Large intestine (tissue), 3 donors: ENCODE data around the gene PSMB5. TPM values are rescaled to one million over a fixed set of nuclear protein-coding genes. Genes with fewer than 3 reads are reported as not detected.

Experiments
- DNase-seq, 2 donors: peaks; one replicate each; pipeline versions ENCODE4 v3.0.0 to v3.0.0-alpha.2; 2013
- H3K27ac ChIP-seq: one replicate; pipeline ENCODE4 v1.5.1; 2013; ENCODE audit warnings: low read length
- H3K27me3 ChIP-seq: 2 replicates; pipeline ENCODE4 v1.6.1; 2013; ENCODE audit warnings: low read length; ENCODE audit not compliant: control insufficient read depth, insufficient read depth
- H3K36me3 ChIP-seq: 2 replicates; pipeline ENCODE4 v1.6.1; 2013; ENCODE audit warnings: low read length; ENCODE audit not compliant: control insufficient read depth, insufficient read depth
- H3K4me1 ChIP-seq: one replicate; pipeline ENCODE4 v1.6.1; 2013; ENCODE audit warnings: low read length; ENCODE audit not compliant: control insufficient read depth, insufficient read depth
- H3K4me3 ChIP-seq: one replicate; pipeline ENCODE4 v1.5.1; 2013; ENCODE audit warnings: low read length
- H3K9me3 ChIP-seq: one replicate; pipeline ENCODE4 v1.6.1; 2013; ENCODE audit warnings: mild to moderate bottlenecking, low read depth, low read length, moderate library complexity; ENCODE audit not compliant: control insufficient read depth
- WGBS: methylation state at CpG from one replicate; pipeline ENCODE4 v1.1.5; 2013; ENCODE audit warnings: low lambda C conversion rate; ENCODE audit not compliant: insufficient coverage; 5-methylcytosine and 5-hydroxymethylcytosine counted together
- polyA plus RNA-seq: library from polyadenylated mRNA; unstranded; fragments of 120-200 nt; gene quantifications from one replicate; pipeline ENCODE4 v1.2.1, GENCODE V29; 2013

Gene PSMB5
- polyA plus RNA-seq, 1 donor, result 112 TPM

DNA sequence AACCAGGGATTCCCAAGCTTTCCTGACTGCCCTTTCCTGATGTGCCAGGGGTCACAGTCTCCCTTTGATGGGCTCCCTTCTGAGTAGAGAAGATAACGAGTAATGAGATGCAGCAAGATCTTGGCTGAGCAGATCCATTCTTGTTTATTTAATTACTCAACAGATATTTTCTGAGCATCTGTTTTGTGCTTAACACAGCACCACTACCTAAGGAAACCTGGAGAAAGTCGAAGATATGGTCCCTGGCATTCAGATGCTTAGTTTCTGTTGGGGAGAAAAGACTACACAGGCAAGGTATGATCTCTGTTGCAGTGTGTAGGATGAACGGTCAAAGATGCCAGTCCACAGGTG is 56.2 kb downstream of the PSMB5 start:
- no peak for DNase-seq
- H3K27ac ChIP-seq, result peak overlapping the region; percentile 90

DNA sequence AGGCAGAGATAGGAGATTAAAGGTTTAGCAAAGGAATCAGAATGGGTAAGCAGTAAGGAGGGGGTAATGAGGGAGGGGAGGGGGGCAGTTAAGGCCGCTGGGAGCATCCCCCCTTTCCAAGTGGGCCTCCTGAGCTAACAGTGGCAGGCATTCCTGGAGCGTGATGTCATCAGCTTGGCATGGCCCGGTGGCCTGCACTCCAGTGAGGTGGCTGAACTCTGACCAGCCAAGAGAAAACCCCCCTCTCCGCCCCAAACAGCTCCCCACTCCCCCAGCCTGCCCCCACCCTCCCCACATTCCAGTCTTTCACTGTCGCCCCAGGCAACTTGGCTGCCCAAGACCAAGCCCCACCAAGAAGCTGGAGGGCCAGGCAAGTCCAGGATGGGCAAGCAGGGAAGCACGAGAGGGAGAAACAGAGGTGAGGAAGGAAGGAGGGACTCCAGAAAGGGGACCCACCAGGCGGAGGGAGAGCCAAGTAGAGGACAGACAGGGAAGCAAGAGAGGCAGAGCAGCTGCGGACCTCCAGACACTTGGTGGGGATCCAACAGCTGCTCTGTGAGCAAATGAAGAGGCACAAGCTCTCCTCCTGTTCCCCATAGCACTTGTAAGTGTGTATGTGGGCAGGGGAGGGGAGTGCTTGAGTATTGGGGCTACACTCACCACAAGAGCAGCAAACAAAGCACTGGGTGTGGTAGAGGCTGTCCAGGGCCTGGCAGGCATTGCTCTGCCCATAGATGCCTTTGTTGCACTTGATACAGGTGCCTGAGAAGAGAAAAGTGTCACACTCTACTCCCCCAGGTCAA is 56.8 kb downstream of the PSMB5 start:
- WGBS, result no CpG with 5 or more reads among the region's 8 CpGs
- peak; percentile 90 to 94 for DNase-seq
- peaks cover 15% of the 10 kb centered on the region for H3K27me3 ChIP-seq
- H3K4me3 ChIP-seq, result no peak overlapping the region
- peak overlapping the region; percentile 90 for H3K27ac ChIP-seq
- H3K9me3 ChIP-seq, result no peaks in the 10 kb centered on the region
- H3K36me3 ChIP-seq, result peaks cover 14% of the 10 kb centered on the region
- H3K4me1 ChIP-seq, result peaks cover 44% of the 10 kb centered on the region

More for the DNA sequence above, 56.2 kb downstream of the PSMB5 start:
- WGBS, result no CpG with 5 or more reads among the region's 3 CpGs
- Histone ChIP-seq H3K9me3 (no peaks in the 10 kb centered on the region), H3K36me3 (peaks cover 9% of the 10 kb centered on the region), H3K4me1 (peaks cover 44% of the 10 kb centered on the region), H3K4me3 (no peak overlapping the region), H3K27me3 (peaks cover 15% of the 10 kb centered on the region)

DNA sequence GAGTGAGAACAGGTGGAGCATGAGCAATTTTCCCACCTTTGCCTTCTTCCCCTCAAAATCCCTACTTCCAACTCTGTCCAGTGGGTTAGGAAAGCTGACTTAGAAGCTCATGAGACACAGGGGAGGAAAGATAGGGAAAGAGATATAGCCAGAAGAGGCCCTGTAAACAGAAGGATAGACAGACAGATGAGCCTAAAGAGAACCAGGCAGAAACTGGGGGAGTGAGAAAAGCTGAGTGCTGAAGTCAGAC is 57.3 kb downstream of the PSMB5 start:
- H3K36me3 ChIP-seq, result peaks cover 14% of the 10 kb centered on the region
- H3K27ac ChIP-seq, result peak overlapping the region; percentile 76
- no peak for DNase-seq
- no peaks in the 10 kb centered on the region for H3K9me3 ChIP-seq
- no peak overlapping the region for H3K4me3 ChIP-seq
- H3K4me1 ChIP-seq, result peaks cover 44% of the 10 kb centered on the region
- H3K27me3 ChIP-seq, result peaks cover 15% of the 10 kb centered on the region

DNA sequence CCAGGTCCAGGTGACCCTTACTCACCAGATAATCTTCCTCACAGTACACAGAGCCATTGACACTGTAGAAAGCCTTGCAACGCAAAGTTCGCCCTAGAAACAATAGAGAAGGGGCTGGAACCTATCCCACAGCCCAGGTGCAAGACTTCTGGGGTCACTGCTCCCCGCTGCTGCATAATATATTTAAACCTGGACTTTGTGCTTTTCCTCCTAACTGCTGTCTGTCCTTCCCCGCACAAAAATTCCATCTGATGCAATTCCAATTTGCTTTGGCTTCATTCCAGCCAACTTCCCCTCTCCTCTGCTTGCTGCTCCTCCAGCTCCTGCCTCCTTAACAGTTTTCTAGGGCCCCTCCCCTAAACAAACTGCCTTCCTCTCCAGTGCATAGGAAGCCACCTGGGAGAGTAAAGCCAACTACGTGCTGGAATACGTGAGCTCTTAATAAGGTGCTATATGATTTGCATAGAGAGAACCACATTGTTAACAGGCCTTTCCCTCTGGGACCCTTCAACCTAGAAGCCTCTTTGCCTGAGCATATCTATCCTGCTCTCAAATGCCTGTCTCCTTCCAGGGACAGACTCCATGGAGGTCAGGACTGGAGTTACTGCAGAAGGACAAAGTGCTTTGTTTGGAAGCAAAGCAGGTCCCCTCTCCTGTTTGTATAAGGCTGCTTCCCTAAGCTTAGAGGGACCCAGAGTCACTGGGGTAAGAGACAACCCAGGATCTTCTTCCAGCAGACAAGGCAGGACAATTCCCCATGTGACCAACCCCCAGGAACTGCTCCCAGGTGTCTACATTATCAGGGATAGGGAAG is 57.9 kb downstream of the PSMB5 start:
- Histone ChIP-seq H3K4me1 (peaks cover 44% of the 10 kb centered on the region), H3K27ac (peak overlapping the region; percentile 76), H3K27me3 (peaks cover 11% of the 10 kb centered on the region), H3K9me3 (no peaks in the 10 kb centered on the region), H3K36me3 (peaks cover 14% of the 10 kb centered on the region), H3K4me3 (no peak overlapping the region)
- DNase-seq, result peak; percentile 90 to 95
- 0% methylated on average over 1 of the region's 6 CpGs for WGBS

Other genes starting within 250 kb of the PSMB5 start
- gene SLC7A7, start 219.5 kb downstream of the PSMB5 start, polyA plus RNA-seq, result 660 TPM
- gene MRPL52, start 205.0 kb downstream of the PSMB5 start, polyA plus RNA-seq, result 115 TPM
- gene MMP14, start 198.3 kb downstream of the PSMB5 start, polyA plus RNA-seq, result 108 TPM
- 92.8 TPM for gene LRP10, start 163.2 kb downstream of the PSMB5 start, polyA plus RNA-seq
- 0.72 TPM for gene REM2, start 151.7 kb downstream of the PSMB5 start, polyA plus RNA-seq
- 81.9 TPM for gene RBM23, start 115.8 kb downstream of the PSMB5 start, polyA plus RNA-seq
- gene PRMT5, start 105.5 kb downstream of the PSMB5 start, polyA plus RNA-seq, result 65.2 TPM
- gene HAUS4, start 77.8 kb downstream of the PSMB5 start, polyA plus RNA-seq, result 45.8 TPM
- 22.0 TPM for gene AJUBA, start 52.3 kb downstream of the PSMB5 start, polyA plus RNA-seq
- gene C14orf93, start 24.8 kb downstream of the PSMB5 start, polyA plus RNA-seq, result 15.1 TPM
- not detected for gene PSMB11, start 7.3 kb upstream of the PSMB5 start, polyA plus RNA-seq
- gene CDH24, start 22.6 kb upstream of the PSMB5 start, polyA plus RNA-seq, result 10.5 TPM
- gene ACIN1, start 60.2 kb upstream of the PSMB5 start, polyA plus RNA-seq, result 225 TPM
- 60.9 TPM for gene C14orf119, start 60.6 kb upstream of the PSMB5 start, polyA plus RNA-seq
- gene CIROP, start 70.1 kb upstream of the PSMB5 start, polyA plus RNA-seq, result 0.01 TPM
- 0.07 TPM for gene CEBPE, start 84.4 kb upstream of the PSMB5 start, polyA plus RNA-seq
- gene SLC7A8, start 148.8 kb upstream of the PSMB5 start, polyA plus RNA-seq, result 94.4 TPM
- 0.34 TPM for gene RNF212B, start 203.0 kb upstream of the PSMB5 start, polyA plus RNA-seq